Sigmoid colon (tissue), 4 donors: ENCODE measurements around the gene ZSWIM8.

Experiments
- EP300 ChIP-seq, 4 donors: sonication (generic); formaldehyde crosslinking; IDR thresholded peaks; one replicate each; pipeline ENCODE4 v1.6.1; 2017; ENCODE audit warnings: antibody characterized with exemption in 4 of 4
- POLR2A ChIP-seq, 2 donors: fragments of 450-650 bp; IDR thresholded peaks; one replicate each; pipeline ENCODE4 v1.6.1; 2016; ENCODE audit warnings: antibody characterized with exemption in 2 of 2, mild to moderate bottlenecking in 2 of 2, moderate library complexity in 2 of 2
- POLR2AphosphoS5 ChIP-seq, 4 donors: sonication (generic); formaldehyde crosslinking; IDR thresholded peaks; one replicate each; pipeline ENCODE4 v1.6.1; 2017; ENCODE audit warnings: antibody characterized with exemption in 4 of 4
- TF ChIP-seq, protein P1 (sequence below), 4 experiments: fragments of 450-650 bp in 3 of 4; fragments of 200-600 bp in 1 of 4; IDR thresholded peaks; one replicate each; pipeline ENCODE4 v1.5.1; 2016 to 2019; ENCODE audit warnings: antibody characterized with exemption in 4 of 4, mild to moderate bottlenecking in 3 of 4, moderate library complexity in 2 of 4

DNA sequence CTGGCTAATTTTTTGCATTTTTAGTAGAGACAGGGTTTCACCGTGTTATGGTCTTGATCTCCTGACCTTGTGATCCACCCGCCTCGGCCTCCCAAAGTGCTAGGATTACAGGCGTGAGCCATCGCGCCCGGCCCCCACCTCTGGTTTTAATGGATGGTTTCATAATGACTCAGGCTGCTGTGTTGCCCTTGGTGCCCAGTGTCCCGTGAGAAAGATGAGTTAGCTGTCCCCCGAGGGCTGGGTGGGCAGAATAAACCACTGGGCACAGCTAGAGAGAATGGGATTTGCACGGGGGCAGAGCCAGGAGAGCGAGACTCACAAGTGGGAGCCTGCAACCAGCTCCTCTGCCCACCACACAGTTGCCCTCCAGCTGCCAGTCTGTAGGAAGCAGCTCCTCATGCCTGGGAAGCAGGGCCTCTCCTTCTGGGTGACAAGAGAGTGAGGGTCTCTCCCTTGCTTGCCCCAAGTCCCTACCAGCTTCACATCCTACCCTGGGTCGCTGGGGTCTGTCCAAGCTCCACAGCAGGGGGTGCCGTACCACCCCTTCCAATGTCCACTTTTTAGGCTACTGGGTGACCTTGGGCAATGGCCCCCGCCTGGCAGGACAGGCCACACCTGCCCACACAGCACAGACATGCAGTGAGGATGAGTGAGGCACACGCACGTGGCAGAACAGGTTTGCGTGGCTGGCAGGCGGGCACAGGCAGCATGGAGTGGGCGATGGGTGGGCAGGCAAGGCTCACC lies 42.1 kb downstream of the ZSWIM8 start:
- TF ChIP-seq, protein P1, sequence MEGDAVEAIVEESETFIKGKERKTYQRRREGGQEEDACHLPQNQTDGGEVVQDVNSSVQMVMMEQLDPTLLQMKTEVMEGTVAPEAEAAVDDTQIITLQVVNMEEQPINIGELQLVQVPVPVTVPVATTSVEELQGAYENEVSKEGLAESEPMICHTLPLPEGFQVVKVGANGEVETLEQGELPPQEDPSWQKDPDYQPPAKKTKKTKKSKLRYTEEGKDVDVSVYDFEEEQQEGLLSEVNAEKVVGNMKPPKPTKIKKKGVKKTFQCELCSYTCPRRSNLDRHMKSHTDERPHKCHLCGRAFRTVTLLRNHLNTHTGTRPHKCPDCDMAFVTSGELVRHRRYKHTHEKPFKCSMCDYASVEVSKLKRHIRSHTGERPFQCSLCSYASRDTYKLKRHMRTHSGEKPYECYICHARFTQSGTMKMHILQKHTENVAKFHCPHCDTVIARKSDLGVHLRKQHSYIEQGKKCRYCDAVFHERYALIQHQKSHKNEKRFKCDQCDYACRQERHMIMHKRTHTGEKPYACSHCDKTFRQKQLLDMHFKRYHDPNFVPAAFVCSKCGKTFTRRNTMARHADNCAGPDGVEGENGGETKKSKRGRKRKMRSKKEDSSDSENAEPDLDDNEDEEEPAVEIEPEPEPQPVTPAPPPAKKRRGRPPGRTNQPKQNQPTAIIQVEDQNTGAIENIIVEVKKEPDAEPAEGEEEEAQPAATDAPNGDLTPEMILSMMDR (IDR thresholded peaks at IDR 0.05): no peak
- TF ChIP-seq POLR2A (IDR thresholded peaks at IDR 0.05) (no peak), POLR2AphosphoS5 (IDR thresholded peaks at IDR 0.05) (no peak), EP300 (IDR thresholded peaks at IDR 0.05) (no peak)
